HFFc6 (cell line): ENCODE measurements around the gene MICAL2. TPM values are rescaled to one million over a fixed set of nuclear protein-coding genes. Genes with fewer than 3 reads are reported as not detected.

Experiments
- DNase-seq: peaks from one replicate; pipeline ENCODE4 v3.0.0-alpha.2; 2018
- H3K27ac Mint-ChIP-seq: 2 replicates; pipeline ENCODE4 v1.8.0; 2020; ENCODE audit warnings: mild to moderate bottlenecking, mixed read lengths
- H3K27me3 Mint-ChIP-seq: 2 replicates; pipeline ENCODE4 v1.8.0; 2021; ENCODE audit warnings: mild to moderate bottlenecking, moderate library complexity, mixed read lengths; ENCODE audit not compliant: insufficient read depth
- H3K36me3 Mint-ChIP-seq: 2 replicates; pipeline ENCODE4 v1.8.0; 2021; ENCODE audit warnings: low read depth, mixed read lengths
- H3K4me1 Mint-ChIP-seq: 2 replicates; pipeline ENCODE4 v1.8.0; 2020; ENCODE audit warnings: low read depth, mixed read lengths
- H3K4me3 Mint-ChIP-seq: 2 replicates; pipeline ENCODE4 v1.8.0; 2020; ENCODE audit warnings: mild to moderate bottlenecking, moderate library complexity, mixed read lengths
- H3K9me3 Mint-ChIP-seq: 2 replicates; pipeline ENCODE4 v1.8.0; 2020; ENCODE audit warnings: mild to moderate bottlenecking, mixed read lengths
- CTCF ChIP-seq: fragments of 200-600 bp; sonication (generic); IDR thresholded peaks from 2 replicates; pipeline ENCODE4 v1.5.0; 2021; ENCODE audit warnings: antibody characterized with exemption, mild to moderate bottlenecking
- total RNA-seq, 6 experiments: library from RNA; stranded (reverse); fragmentation: NEBNext Ultra II Directional; extraction: Animal tissue kit (Norgen Biotek cat#: 25700); gene quantifications; 2 replicates in 1 of 6; 3 replicates in 5 of 6; pipeline ENCODE4 v1.2.3, GENCODE V29; 2021

MICAL2 gene
- total RNA-seq, 6 experiments from 2014 or later = 199 to 252 (median 233) TPM

DNA sequence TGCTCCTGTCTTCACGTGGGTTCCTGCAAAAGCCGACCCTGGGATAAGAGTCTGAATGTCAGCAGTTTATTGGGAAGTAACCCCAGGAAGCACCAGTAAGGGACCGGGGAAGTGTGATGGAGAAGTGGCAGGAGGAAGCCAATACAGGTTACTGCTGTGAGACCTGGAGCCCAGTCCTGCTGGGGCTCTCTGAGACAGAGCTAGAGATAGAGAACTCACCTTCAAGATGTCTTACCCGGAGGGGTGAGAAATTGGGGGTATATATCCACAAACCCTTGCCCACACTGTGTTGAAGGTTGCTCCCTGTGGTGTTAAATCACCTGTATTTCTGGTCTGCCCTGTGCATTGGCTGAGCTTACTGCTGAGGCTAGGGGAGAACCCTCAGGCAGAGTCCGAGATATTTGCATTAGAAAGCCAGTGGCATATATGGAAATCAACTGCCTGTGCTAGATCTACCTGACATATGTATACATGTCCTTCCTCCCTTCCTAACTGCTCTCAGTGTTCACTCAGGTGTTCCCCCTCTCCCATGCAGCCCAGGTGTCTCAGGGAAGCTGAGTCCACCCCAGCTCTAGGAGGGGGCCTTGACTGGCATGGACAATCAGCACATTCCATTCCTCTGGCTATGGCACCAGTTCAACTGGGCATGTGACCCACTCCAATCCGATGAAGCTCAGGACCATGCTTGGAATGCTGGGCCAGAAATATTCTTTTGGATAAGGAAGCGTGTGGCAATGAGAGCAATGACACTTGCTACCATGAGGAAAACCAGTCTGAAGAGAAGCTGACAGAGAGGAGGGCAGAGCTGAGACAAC, 6.8 kb upstream of the MICAL2 start:
- Mint-ChIP-seq H3K36me3 (no peaks in the 10 kb centered on the region), H3K27me3 (no peaks in the 10 kb centered on the region; the same call in 1 of the 2 replicates), H3K27ac (no peak overlapping the region), H3K4me1 (peaks cover 34% of the 10 kb centered on the region), H3K9me3 (no peaks in the 10 kb centered on the region), H3K4me3 (no peak overlapping the region)
- no peak for TF ChIP-seq CTCF
- no peak for DNase-seq

GRCh38 chr11:12105471-12105870, 4.9 kb upstream of the MICAL2 start:
- no peak overlapping the region for H3K27ac Mint-ChIP-seq
- no peak for DNase-seq

GRCh38 chr11:12106101-12106500, 4.3 kb upstream of the MICAL2 start:
- Mint-ChIP-seq H3K27ac (no peak overlapping the region), H3K4me1 (peaks cover 38% of the 10 kb centered on the region), H3K9me3 (no peaks in the 10 kb centered on the region), H3K4me3 (no peak overlapping the region), H3K27me3 (no peaks in the 10 kb centered on the region; the same call in 1 of the 2 replicates), H3K36me3 (no peaks in the 10 kb centered on the region)
- DNase-seq = no peak
- no peak for TF ChIP-seq CTCF

More at GRCh38 chr11:12105471-12105870, 4.9 kb upstream of the MICAL2 start:
- no peaks in the 10 kb centered on the region for H3K36me3 Mint-ChIP-seq
- TF ChIP-seq CTCF = no peak
- H3K9me3 Mint-ChIP-seq = no peaks in the 10 kb centered on the region
- peaks cover 38% of the 10 kb centered on the region for H3K4me1 Mint-ChIP-seq
- H3K4me3 Mint-ChIP-seq = no peak overlapping the region
- H3K27me3 Mint-ChIP-seq = no peaks in the 10 kb centered on the region; the same call in 1 of the 2 replicates

- H3K27ac Mint-ChIP-seq = no peak overlapping the region
- no peak overlapping the region for H3K4me3 Mint-ChIP-seq
- H3K9me3 Mint-ChIP-seq = no peaks in the 10 kb centered on the region
- peaks cover 39% of the 10 kb centered on the region for H3K4me1 Mint-ChIP-seq
- H3K36me3 Mint-ChIP-seq = peaks cover under 1% of the 10 kb centered on the region; the same call in 1 of the 2 replicates
- TF ChIP-seq CTCF = no peak
- H3K27me3 Mint-ChIP-seq = no peaks in the 10 kb centered on the region; the same call in 1 of the 2 replicates
- no peak for DNase-seq
These were observed 3.9 kb upstream of the MICAL2 start for GRCh38 chr11:12106501-12106900.

DNA sequence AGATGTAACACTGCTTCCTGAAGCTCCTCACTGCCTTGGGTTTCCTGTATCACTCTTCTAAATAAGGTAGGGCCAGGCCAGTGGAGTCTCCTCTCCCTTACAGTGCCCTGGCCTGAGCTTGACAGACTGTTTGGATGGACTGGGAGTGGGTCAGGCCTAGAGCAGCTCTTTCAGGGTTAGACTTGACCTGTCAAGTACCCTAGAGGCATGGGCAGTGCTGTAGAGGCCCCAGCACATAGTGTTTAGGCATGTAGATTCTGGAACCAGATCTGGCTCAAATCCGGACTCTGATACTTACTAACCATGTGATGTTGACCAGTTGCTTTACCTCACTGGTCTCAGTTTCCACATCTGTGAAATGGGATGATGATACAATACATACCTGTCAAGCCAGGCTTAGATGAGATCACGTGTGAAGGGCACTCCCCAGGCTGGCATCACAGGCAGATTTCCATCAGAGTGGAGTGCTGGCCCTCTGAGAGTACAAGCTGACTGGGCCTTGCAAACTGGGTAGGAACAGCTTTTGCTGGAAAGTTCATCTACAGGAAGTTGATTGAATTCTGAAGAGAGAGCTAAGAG, 1.4 kb upstream of the MICAL2 start:
- Mint-ChIP-seq H3K9me3 (no peaks in the 10 kb centered on the region), H3K27me3 (no peaks in the 10 kb centered on the region; the same call in 1 of the 2 replicates), H3K36me3 (peaks cover 18% of the 10 kb centered on the region), H3K27ac (no peak overlapping the region), H3K4me1 (peaks cover 53% of the 10 kb centered on the region), H3K4me3 (no peak overlapping the region)
- no peak for DNase-seq
- TF ChIP-seq CTCF = no peak
